H9 (cell line): ENCODE results near the gene CNPPD1. TPM values are rescaled to one million over a fixed set of nuclear protein-coding genes. Genes with fewer than 3 reads are reported as not detected.

Source experiments
- DNase-seq: peaks from one replicate; pipeline ENCODE4 v3.0.0-alpha.2; 2017
- H2AFZ ChIP-seq: one replicate; pipeline ENCODE4 v1.6.1; 2013; ENCODE audit warnings: mild to moderate bottlenecking, low read length, control low read depth, moderate library complexity
- H2AK5ac ChIP-seq: 2 replicates; pipeline ENCODE4 v1.6.1; 2013; ENCODE audit warnings: low read length, control low read depth, mixed read lengths; ENCODE audit not compliant: insufficient read length
- H2BK120ac ChIP-seq: one replicate; pipeline ENCODE4 v1.6.1; 2013; ENCODE audit warnings: low read depth, mild to moderate bottlenecking, low read length, control low read depth, inconsistent platforms; ENCODE audit not compliant: poor library complexity, severe bottlenecking
- H2BK12ac ChIP-seq: 2 replicates; pipeline ENCODE4 v1.6.1; 2013; ENCODE audit warnings: low read length, control low read depth, mixed read lengths, low read depth; ENCODE audit not compliant: insufficient read length
- H2BK15ac ChIP-seq: 2 replicates; pipeline ENCODE4 v1.6.1; 2013; ENCODE audit warnings: low read depth, low read length, control low read depth
- H2BK20ac ChIP-seq: one replicate; pipeline ENCODE4 v1.6.1; 2013; ENCODE audit warnings: low read depth, mild to moderate bottlenecking, low read length, control low read depth, inconsistent platforms; ENCODE audit not compliant: poor library complexity, severe bottlenecking
- H2BK5ac ChIP-seq: 2 replicates; pipeline ENCODE4 v1.6.1; 2013; ENCODE audit warnings: low read length, control low read depth, mixed read lengths; ENCODE audit not compliant: insufficient read length
- H3K14ac ChIP-seq: 2 replicates; pipeline ENCODE4 v1.6.1; 2013; ENCODE audit warnings: low read length, control low read depth; ENCODE audit not compliant: insufficient read depth
- H3K18ac ChIP-seq: 2 replicates; pipeline ENCODE4 v1.6.1; 2013; ENCODE audit warnings: low read depth, mild to moderate bottlenecking, mixed read lengths, low read length, control low read depth; ENCODE audit not compliant: insufficient read length
- H3K23ac ChIP-seq: 2 replicates; pipeline ENCODE4 v1.6.1; 2013; ENCODE audit warnings: low read length, control low read depth, mixed read lengths, low read depth; ENCODE audit not compliant: insufficient read length
- H3K23me2 ChIP-seq: 2 replicates; pipeline ENCODE4 v1.6.1; 2013; ENCODE audit warnings: low read depth, mild to moderate bottlenecking, mixed read lengths, low read length, control low read depth; ENCODE audit not compliant: insufficient read length, poor library complexity, severe bottlenecking
- H3K27ac ChIP-seq: 2 replicates; pipeline ENCODE4 v1.5.1; 2013; ENCODE audit warnings: low read length, control low read depth, mixed read lengths, low read depth; ENCODE audit not compliant: insufficient read length
- H3K27me3 ChIP-seq: 2 replicates; pipeline ENCODE4 v1.6.1; 2013; ENCODE audit warnings: low read length, control low read depth, inconsistent platforms; ENCODE audit not compliant: insufficient read depth
- H3K4ac ChIP-seq: 2 replicates; pipeline ENCODE4 v1.6.1; 2013; ENCODE audit warnings: low read depth, mild to moderate bottlenecking, control low read depth, inconsistent platforms, low read length, moderate library complexity
- H3K4me1 ChIP-seq: 2 replicates; pipeline ENCODE4 v1.6.1; 2013; ENCODE audit warnings: low read length, control low read depth, inconsistent platforms; ENCODE audit not compliant: insufficient read depth
- H3K4me2 ChIP-seq: 2 replicates; pipeline ENCODE4 v1.6.1; 2013; ENCODE audit warnings: low read length, control low read depth, mixed read lengths; ENCODE audit not compliant: insufficient read length, insufficient read depth
- H3K56ac ChIP-seq: 2 replicates; pipeline ENCODE4 v1.6.1; 2013; ENCODE audit warnings: low read depth, mild to moderate bottlenecking, mixed read lengths, low read length, control low read depth; ENCODE audit not compliant: insufficient read length
- H3K79me1 ChIP-seq: 2 replicates; pipeline ENCODE4 v1.6.1; 2013; ENCODE audit warnings: low read depth, mild to moderate bottlenecking, moderate library complexity, low read length, control low read depth, inconsistent platforms; ENCODE audit not compliant: insufficient read depth, poor library complexity, severe bottlenecking
- H3K79me2 ChIP-seq: 2 replicates; pipeline ENCODE4 v1.6.1; 2013; ENCODE audit warnings: low read length, control low read depth, inconsistent platforms; ENCODE audit not compliant: insufficient read depth
- H3K9ac ChIP-seq: 2 replicates; pipeline ENCODE4 v1.6.1; 2013; ENCODE audit warnings: low read length, control low read depth, mixed read lengths; ENCODE audit not compliant: insufficient read length; ENCODE audit errors: extremely low read depth
- H3K9me3 ChIP-seq: one replicate; pipeline ENCODE4 v1.6.1; 2013; ENCODE audit warnings: low read depth, low read length, inconsistent platforms; ENCODE audit not compliant: control insufficient read depth
- H3T11ph ChIP-seq: one replicate; pipeline ENCODE4 v1.6.1; 2013; ENCODE audit warnings: mild to moderate bottlenecking, low read length, control low read depth, inconsistent platforms
- H4K20me1 ChIP-seq: one replicate; pipeline ENCODE4 v1.6.1; 2013; ENCODE audit not compliant: control insufficient read depth, insufficient read length, insufficient read depth
- H4K5ac ChIP-seq: 2 replicates; pipeline ENCODE4 v1.6.1; 2013; ENCODE audit warnings: low read depth, mild to moderate bottlenecking, mixed read lengths, low read length, control low read depth; ENCODE audit not compliant: insufficient read length
- H4K8ac ChIP-seq: replicated peaks from 2 replicates; pipeline ENCODE4 v1.6.1; 2013; ENCODE audit warnings: low read length, control low read depth, mixed read lengths, low read depth; ENCODE audit not compliant: insufficient read length
- H4K91ac ChIP-seq: 2 replicates; pipeline ENCODE4 v1.6.1; 2013; ENCODE audit warnings: low read depth, mild to moderate bottlenecking, moderate library complexity, mixed read lengths, low read length, control low read depth; ENCODE audit not compliant: insufficient read length
- H3K27ac Mint-ChIP-seq, 3 experiments: 2 replicates in 2 of 3; 3 replicates in 1 of 3; pipeline ENCODE4 v1.8.0; 2020 to 2021; ENCODE audit warnings: mixed read lengths in 3 of 3, mild to moderate bottlenecking in 1 of 3, moderate library complexity in 1 of 3
- H3K27me3 Mint-ChIP-seq: 2 replicates; pipeline ENCODE4 v1.8.0; 2021; ENCODE audit warnings: low read depth, mild to moderate bottlenecking, moderate library complexity, mixed read lengths
- H3K36me3 Mint-ChIP-seq, 3 experiments: 2 replicates in 2 of 3; 3 replicates in 1 of 3; pipeline ENCODE4 v1.8.0; 2020 to 2021; ENCODE audit warnings: low read depth in 3 of 3, mixed read lengths in 3 of 3; ENCODE audit not compliant: insufficient read depth in 1 of 3
- H3K4me1 Mint-ChIP-seq, 2 experiments: 2 replicates each; pipeline ENCODE4 v1.8.0; 2020; ENCODE audit warnings: mixed read lengths in 2 of 2
- H3K4me3 Mint-ChIP-seq, 2 experiments: 2 replicates in 1 of 2; 3 replicates in 1 of 2; pipeline ENCODE4 v1.8.0; 2020 to 2021; ENCODE audit warnings: mild to moderate bottlenecking in 2 of 2, mixed read lengths in 2 of 2, moderate library complexity in 1 of 2
- H3K9me3 Mint-ChIP-seq, 2 experiments: 2 replicates in 1 of 2; 3 replicates in 1 of 2; pipeline ENCODE4 v1.8.0; 2020; ENCODE audit warnings: mild to moderate bottlenecking in 2 of 2, mixed read lengths in 2 of 2, moderate library complexity in 1 of 2
- WGBS: extraction: QIAGEN DNeasy Blood & Tissue Kit; methylation state at CpG from one replicate; pipeline ENCODE4 v1.1.7; 2013; ENCODE audit warnings: missing lambda C conversion rate, low lambda C conversion rate, mixed read lengths; ENCODE audit not compliant: insufficient read length; ENCODE audit errors: extremely low coverage; 5-methylcytosine and 5-hydroxymethylcytosine counted together
- total RNA-seq: library from RNA; stranded (reverse); gene quantifications from 2 replicates; pipeline ENCODE4 v1.2.1, GENCODE V29; 2021
- TF ChIP-seq, protein P1 (sequence below): fragments of 200-600 bp; sonication (generic); conservative IDR thresholded peaks from 3 replicates; pipeline ENCODE4 v1.8.0; 2021; ENCODE audit warnings: antibody characterized with exemption, mild to moderate bottlenecking

Gene CNPPD1
- total RNA-seq, 1 experiment from 2014 or later, result 33.0 TPM

DNA sequence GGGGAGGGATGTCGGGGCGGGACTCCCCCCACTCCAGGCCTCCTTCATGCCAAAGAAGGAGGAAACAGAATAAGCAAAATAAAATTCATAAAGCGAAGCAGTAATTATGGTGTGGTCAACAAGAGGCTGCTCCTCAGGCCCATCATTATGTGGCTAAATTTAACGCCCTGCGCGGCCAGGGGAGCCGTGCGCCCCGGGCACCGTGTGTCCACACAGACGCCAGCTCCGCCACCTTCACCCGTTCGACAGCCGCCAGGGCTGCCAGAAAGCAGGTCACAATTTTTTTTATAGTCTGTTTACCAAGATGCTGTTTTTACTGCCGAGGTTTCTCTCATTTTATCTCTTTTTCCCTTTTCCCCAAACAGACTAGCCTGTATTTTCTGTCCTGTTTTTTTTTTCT lies 47.1 kb downstream of the CNPPD1 start:
- Histone ChIP-seq H3K9me3 (no peaks in the 10 kb centered on the region), H3K23me2 (no peaks in the 10 kb centered on the region), H2BK12ac (no peak overlapping the region), H3K14ac (no peak overlapping the region), H2BK15ac (no peak overlapping the region; the same call in 1 of the 2 replicates), H3K79me2 (no peaks in the 10 kb centered on the region), H3K4me2 (no peak overlapping the region), H3K23ac (no peak overlapping the region), H3K4me1 (peaks cover 2% of the 10 kb centered on the region; the same call in 1 of the 2 replicates), H3K56ac (no peak overlapping the region), H4K20me1 (no peaks in the 10 kb centered on the region), H2BK5ac (no peak overlapping the region), H2AK5ac (no peak overlapping the region), H3K18ac (no peak overlapping the region), H2BK120ac (no peak overlapping the region), H3T11ph (no peak overlapping the region), H3K27me3 (no peaks in the 10 kb centered on the region), H4K91ac (no peak overlapping the region), H3K4ac (no peak overlapping the region), H2AFZ (no peak overlapping the region), H3K9ac (no peak overlapping the region), H4K8ac (no peak overlapping the region), H3K79me1 (no peaks in the 10 kb centered on the region), H3K27ac (no peak overlapping the region), H2BK20ac (no peak overlapping the region), H4K5ac (no peak overlapping the region)
- Mint-ChIP-seq H3K27me3 (no peaks in the 10 kb centered on the region), H3K4me3 (no peak overlapping the region), H3K36me3 (no peaks in the 10 kb centered on the region), H3K4me1 (peaks cover 0 to 4% of the 10 kb centered on the region in 2 experiments; a peak in 2 of 4 replicates), H3K9me3 (no peaks in the 10 kb centered on the region), H3K27ac (no peak overlapping the region)
- DNase-seq, result no peak
- TF ChIP-seq, protein P1, sequence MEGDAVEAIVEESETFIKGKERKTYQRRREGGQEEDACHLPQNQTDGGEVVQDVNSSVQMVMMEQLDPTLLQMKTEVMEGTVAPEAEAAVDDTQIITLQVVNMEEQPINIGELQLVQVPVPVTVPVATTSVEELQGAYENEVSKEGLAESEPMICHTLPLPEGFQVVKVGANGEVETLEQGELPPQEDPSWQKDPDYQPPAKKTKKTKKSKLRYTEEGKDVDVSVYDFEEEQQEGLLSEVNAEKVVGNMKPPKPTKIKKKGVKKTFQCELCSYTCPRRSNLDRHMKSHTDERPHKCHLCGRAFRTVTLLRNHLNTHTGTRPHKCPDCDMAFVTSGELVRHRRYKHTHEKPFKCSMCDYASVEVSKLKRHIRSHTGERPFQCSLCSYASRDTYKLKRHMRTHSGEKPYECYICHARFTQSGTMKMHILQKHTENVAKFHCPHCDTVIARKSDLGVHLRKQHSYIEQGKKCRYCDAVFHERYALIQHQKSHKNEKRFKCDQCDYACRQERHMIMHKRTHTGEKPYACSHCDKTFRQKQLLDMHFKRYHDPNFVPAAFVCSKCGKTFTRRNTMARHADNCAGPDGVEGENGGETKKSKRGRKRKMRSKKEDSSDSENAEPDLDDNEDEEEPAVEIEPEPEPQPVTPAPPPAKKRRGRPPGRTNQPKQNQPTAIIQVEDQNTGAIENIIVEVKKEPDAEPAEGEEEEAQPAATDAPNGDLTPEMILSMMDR, result no peak
- no CpG with 5 or more reads among the region's 16 CpGs for WGBS
